Measurements from ENCODE around the gene FBXW8.

DNA sequence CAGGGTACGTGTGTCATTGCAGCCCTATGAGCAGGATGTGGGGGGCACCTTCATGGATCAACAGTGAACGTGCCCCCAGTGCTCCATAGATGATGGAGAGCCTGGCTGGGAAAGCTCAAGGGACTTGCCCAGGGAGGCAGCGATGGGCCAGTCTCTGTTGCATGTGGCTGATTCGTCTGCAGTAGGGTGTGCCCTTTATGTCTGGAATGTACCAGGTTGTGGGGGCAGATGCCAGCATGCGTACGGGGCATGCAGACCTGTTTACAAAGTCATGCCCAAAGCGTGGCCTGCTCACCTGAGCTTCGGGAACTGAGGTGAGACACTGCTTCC lies 116.1 kb downstream of the FBXW8 start:
- TF ChIP-seq JUND (IDR thresholded peaks at IDR 0.05) (no peak), NR2F2 (IDR thresholded peaks at IDR 0.05) (no peak), TAF1 (conservative IDR thresholded peaks at IDR 0.05) (no peak), RAD21 (IDR thresholded peaks at IDR 0.05) (no peak), SP1 (IDR thresholded peaks at IDR 0.05) (no peak), EGR1 (IDR thresholded peaks at IDR 0.05; ENCODE audit: low read depth in 2 of 2) (no peak), HNF4A (conservative IDR thresholded peaks at IDR 0.05) (no peak), YY1 (IDR thresholded peaks at IDR 0.05) (no peak), GABPA (IDR thresholded peaks at IDR 0.05 in 1 of 2, conservative IDR thresholded peaks at IDR 0.05 in 1 of 2) (no peak)
- TF ChIP-seq, protein P1, sequence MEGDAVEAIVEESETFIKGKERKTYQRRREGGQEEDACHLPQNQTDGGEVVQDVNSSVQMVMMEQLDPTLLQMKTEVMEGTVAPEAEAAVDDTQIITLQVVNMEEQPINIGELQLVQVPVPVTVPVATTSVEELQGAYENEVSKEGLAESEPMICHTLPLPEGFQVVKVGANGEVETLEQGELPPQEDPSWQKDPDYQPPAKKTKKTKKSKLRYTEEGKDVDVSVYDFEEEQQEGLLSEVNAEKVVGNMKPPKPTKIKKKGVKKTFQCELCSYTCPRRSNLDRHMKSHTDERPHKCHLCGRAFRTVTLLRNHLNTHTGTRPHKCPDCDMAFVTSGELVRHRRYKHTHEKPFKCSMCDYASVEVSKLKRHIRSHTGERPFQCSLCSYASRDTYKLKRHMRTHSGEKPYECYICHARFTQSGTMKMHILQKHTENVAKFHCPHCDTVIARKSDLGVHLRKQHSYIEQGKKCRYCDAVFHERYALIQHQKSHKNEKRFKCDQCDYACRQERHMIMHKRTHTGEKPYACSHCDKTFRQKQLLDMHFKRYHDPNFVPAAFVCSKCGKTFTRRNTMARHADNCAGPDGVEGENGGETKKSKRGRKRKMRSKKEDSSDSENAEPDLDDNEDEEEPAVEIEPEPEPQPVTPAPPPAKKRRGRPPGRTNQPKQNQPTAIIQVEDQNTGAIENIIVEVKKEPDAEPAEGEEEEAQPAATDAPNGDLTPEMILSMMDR (IDR thresholded peaks at IDR 0.05; ENCODE audit: low read depth, low read length, missing input control) = no peak
- TF ChIP-seq, protein P2, sequence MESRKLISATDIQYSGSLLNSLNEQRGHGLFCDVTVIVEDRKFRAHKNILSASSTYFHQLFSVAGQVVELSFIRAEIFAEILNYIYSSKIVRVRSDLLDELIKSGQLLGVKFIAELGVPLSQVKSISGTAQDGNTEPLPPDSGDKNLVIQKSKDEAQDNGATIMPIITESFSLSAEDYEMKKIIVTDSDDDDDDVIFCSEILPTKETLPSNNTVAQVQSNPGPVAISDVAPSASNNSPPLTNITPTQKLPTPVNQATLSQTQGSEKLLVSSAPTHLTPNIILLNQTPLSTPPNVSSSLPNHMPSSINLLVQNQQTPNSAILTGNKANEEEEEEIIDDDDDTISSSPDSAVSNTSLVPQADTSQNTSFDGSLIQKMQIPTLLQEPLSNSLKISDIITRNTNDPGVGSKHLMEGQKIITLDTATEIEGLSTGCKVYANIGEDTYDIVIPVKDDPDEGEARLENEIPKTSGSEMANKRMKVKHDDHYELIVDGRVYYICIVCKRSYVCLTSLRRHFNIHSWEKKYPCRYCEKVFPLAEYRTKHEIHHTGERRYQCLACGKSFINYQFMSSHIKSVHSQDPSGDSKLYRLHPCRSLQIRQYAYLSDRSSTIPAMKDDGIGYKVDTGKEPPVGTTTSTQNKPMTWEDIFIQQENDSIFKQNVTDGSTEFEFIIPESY (IDR thresholded peaks at IDR 0.05) = no peak
- TF ChIP-seq, protein P3, sequence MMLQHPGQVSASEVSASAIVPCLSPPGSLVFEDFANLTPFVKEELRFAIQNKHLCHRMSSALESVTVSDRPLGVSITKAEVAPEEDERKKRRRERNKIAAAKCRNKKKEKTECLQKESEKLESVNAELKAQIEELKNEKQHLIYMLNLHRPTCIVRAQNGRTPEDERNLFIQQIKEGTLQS (IDR thresholded peaks at IDR 0.05) = no peak
- TF ChIP-seq, protein P4, sequence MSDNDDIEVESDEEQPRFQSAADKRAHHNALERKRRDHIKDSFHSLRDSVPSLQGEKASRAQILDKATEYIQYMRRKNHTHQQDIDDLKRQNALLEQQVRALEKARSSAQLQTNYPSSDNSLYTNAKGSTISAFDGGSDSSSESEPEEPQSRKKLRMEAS (IDR thresholded peaks at IDR 0.05) = no peak

All from liver (tissue), 3 donors.